ENCODE results near the gene ELP6. TPM values are rescaled to one million over a fixed set of nuclear protein-coding genes. Genes with fewer than 3 reads are reported as not detected.

Gene ELP6
- total and polyA plus RNA-seq, 9 of the 15 experiments (the other 6 are each of a cell fraction or from before 2014, with no cell fraction given): 76.9 to 198 (median 83.3) TPM

GRCh38 chr3:47513125-47513929 lies at the start of gene ELP6 (continued):
- TF ChIP-seq ZNF174 (CRISPR knock-in tag; IDR thresholded peaks at IDR 0.05) (no peak), PRDM10 (IDR thresholded peaks at IDR 0.05; ENCODE audit: partially characterized antibody) (peak; percentile 89), MITF (IDR thresholded peaks at IDR 0.05) (peak; percentile 14), ARID1B (IDR thresholded peaks at IDR 0.05) (peak; percentile 56; the same call in 1 of the 2 replicates), TFAP4 (CRISPR knock-in tag; IDR thresholded peaks at IDR 0.05; ENCODE audit: borderline replicate concordance) (peak; percentile 88), FOSL1 (tag; conservative IDR thresholded peaks at IDR 0.05) (peak; percentile 64), POLR2AphosphoS5 (IDR thresholded peaks at IDR 0.05; ENCODE audit: control insufficient read depth, insufficient read depth, low read depth, low read length) (peak; percentile 76), ZFP36 (IDR thresholded peaks at IDR 0.05; ENCODE audit: low read depth, low read length, partially characterized antibody) (no peak), ZBTB12 (CRISPR knock-in tag; IDR thresholded peaks at IDR 0.05) (peak; percentile 55; the same call in 1 of the 2 replicates), SAFB (IDR thresholded peaks at IDR 0.05; ENCODE audit: borderline replicate concordance, low read depth, low read length) (peak; percentile 83; the same call in 1 of the 2 replicates), SMARCA5 (IDR thresholded peaks at IDR 0.05) (no peak), CTBP1 (IDR thresholded peaks at IDR 0.05; ENCODE audit: borderline replicate concordance) (peak; percentile 78; the same call in 1 of the 2 replicates), ZBTB9 (CRISPR knock-in tag; IDR thresholded peaks at IDR 0.05) (peak; percentile 73; the same call in 1 of the 2 replicates), ZNF512 (tag; IDR thresholded peaks at IDR 0.05) (no peak), MBD2 (IDR thresholded peaks at IDR 0.05; ENCODE audit: borderline replicate concordance, low read depth) (peak; percentile 87; the same call in 1 of the 2 replicates)
